ENCODE data around the gene SEC22C.

DNA sequence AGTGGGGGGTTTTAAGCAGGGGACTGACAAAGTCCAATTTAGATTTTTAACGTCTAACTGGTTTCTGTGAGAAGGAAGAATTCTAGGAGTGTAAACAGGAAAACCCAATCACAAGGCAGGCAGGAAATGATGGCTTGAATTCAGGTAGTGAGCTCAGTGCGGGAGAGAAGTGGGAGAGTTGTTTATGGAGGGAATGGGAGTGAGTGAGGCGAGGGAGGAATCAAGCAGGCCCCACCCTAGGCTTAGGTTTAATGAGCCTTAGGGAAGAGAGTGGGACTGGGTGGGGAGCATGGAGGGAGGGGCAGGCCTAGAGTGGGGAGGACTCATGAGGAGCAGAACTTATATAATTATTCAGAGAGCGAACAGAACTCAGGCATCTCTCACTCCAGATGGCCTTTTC is 61.4 kb downstream of the SEC22C start:
- TF ChIP-seq POLR2A (IDR thresholded peaks at IDR 0.05), result no peak
- TF ChIP-seq, protein P1, sequence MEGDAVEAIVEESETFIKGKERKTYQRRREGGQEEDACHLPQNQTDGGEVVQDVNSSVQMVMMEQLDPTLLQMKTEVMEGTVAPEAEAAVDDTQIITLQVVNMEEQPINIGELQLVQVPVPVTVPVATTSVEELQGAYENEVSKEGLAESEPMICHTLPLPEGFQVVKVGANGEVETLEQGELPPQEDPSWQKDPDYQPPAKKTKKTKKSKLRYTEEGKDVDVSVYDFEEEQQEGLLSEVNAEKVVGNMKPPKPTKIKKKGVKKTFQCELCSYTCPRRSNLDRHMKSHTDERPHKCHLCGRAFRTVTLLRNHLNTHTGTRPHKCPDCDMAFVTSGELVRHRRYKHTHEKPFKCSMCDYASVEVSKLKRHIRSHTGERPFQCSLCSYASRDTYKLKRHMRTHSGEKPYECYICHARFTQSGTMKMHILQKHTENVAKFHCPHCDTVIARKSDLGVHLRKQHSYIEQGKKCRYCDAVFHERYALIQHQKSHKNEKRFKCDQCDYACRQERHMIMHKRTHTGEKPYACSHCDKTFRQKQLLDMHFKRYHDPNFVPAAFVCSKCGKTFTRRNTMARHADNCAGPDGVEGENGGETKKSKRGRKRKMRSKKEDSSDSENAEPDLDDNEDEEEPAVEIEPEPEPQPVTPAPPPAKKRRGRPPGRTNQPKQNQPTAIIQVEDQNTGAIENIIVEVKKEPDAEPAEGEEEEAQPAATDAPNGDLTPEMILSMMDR (IDR thresholded peaks at IDR 0.05), result no peak
